Left cardiac atrium (tissue), 4 donors: Measurements from ENCODE around the gene ARHGEF39. TPM values are rescaled to one million over a fixed set of nuclear protein-coding genes. Genes with fewer than 3 reads are reported as not detected.

Experiments used
- ATAC-seq, 2 donors: fragments of 200-7000 bp; cut with Tn5 transposase; one replicate each; pipeline ENCODE4 v1.9.1; 2020; ENCODE audit warnings: mild to moderate bottlenecking in 2 of 2, moderate library complexity in 2 of 2
- DNase-seq: peaks from one replicate; pipeline ENCODE4 v3.0.0-alpha.2; 2020
- intact Hi-C, 2 donors: fragments of 100-400 bp; cut with DNase I; formaldehyde crosslinking; loops; one replicate each; pipeline versions ENCODE4 v1.14.1 to v1.15.1; 2022 to 2023
- long read RNA-seq: library from polyadenylated mRNA; unstranded; transcript quantifications from one replicate; pipeline ENCODE4 v2.0.0, GENCODE V29; 2021
- total RNA-seq, 2 donors: library from RNA; stranded (reverse); fragmentation: NEBNext Ultra II Directional; extraction: Animal tissue kit (Norgen Biotek cat#: 25700); gene quantifications; one replicate each; pipeline ENCODE4 v1.2.1, GENCODE V29; 2021
- donor health status: DM: no; HTN: yes; CAD: no.
- donor health status: DM: no; HTN: yes; CAD: no; lungs with severe emphysema.
- donor health status: DM: yes; HTN: yes; CAD: no.
- donor health status: Dilated cardiomyopathy.

ARHGEF39 gene, protein sequence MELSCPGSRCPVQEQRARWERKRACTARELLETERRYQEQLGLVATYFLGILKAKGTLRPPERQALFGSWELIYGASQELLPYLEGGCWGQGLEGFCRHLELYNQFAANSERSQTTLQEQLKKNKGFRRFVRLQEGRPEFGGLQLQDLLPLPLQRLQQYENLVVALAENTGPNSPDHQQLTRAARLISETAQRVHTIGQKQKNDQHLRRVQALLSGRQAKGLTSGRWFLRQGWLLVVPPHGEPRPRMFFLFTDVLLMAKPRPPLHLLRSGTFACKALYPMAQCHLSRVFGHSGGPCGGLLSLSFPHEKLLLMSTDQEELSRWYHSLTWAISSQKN
- total RNA-seq, result under 1 TPM; 0.18 to 0.84 TPM
- long read RNA-seq, partial matches to known transcripts, result 0 of 1 reads
- long read RNA-seq, other reads (novel, unspliced or antisense), result 1 of 1 reads

DNA sequence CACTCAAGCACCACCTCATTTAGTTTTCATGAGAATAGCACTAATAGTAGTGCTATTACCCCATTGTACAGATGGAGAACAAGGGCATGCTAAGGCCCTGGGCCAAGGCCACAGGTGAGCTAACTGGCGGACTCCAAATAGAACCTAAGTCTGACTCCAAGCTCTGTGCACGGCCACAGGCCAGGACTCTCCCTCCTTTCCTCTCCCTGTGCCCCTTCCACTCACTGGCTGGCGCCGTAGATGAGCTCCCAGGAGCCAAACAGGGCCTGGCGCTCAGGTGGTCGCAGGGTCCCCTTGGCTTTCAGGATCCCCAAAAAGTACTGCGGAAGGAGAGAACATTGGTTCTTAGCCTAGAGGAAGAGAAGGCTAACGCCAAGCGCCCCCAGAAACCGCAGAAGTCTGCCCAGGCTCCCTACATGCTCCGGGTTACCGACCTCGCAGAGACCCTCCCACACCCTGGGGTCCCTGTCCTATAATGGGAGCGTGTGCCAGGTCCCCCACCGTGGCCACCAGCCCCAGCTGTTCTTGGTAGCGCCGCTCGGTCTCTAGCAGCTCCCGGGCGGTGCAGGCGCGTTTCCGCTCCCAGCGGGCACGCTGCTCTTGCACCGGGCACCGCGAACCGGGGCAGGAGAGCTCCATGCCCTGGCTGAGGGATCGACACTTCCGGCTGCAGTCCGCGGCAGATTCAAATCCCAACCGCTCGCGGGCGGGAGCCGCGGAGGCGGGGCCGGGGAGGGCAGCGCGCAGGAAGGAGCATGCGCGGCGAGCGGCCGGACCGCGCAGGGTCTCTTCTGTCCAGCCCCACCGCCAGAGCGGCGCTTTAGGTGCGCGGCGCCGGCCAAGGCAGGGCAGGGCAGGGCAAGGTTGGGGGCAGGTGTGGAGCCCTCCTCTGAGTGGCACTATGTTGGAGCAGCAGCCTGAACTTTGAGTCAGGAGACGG is at the start of gene ARHGEF39:
TSS of gene ARHGEF39 (minus strand) at position 665 of the 940 bp plus-strand sequence. CDS start at position 639, 26 bp downstream.
- peak; percentile 84 for DNase-seq
- intact Hi-C loops, result no loop called here
- peak; percentile 91 to 93 for ATAC-seq

- ATAC-seq (no peak), DNase-seq (no peak)
- intact Hi-C loops, result no loop called here
These were observed 49.1 kb upstream of the ARHGEF39 start for GRCh38 chr9:35714123-35714522.

- intact Hi-C loops, result no loop called here
- ATAC-seq (no peak), DNase-seq (no peak)
These were observed 48.6 kb upstream of the ARHGEF39 start for GRCh38 chr9:35713578-35713977.

DNA sequence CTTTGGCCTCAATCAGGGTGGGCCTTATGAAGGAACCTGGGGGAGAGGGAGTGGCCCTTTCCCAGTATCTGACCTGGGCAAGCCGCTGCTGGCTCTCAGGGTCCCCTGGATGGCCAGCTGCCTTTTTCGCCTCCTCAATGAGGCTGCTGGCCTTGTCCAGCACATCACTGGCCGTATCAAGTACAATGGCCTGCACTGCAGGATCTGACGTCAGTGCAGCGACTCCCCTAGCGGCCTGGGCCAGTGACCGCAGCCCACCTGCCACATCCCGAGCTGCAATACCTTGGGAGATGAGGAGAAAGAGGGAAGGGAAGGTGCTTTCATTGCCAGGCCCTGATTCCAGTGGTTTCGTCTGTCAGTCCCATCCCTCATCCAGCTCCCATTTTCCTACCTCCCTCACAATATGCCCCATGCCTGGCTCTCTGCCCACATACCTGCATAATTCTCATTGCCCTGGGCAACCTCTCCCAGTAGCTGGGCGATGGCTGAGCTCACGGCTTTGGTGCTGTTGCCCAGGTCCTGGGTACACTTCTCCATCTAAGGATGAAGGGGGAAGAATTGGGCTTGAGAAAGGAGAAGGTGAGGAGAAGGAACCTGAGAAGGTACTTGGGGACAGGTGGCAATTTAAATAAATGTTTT is 47.9 kb upstream of the ARHGEF39 start:
- ATAC-seq (no peak), DNase-seq (no peak)
- intact Hi-C loops, result no loop called here

DNA sequence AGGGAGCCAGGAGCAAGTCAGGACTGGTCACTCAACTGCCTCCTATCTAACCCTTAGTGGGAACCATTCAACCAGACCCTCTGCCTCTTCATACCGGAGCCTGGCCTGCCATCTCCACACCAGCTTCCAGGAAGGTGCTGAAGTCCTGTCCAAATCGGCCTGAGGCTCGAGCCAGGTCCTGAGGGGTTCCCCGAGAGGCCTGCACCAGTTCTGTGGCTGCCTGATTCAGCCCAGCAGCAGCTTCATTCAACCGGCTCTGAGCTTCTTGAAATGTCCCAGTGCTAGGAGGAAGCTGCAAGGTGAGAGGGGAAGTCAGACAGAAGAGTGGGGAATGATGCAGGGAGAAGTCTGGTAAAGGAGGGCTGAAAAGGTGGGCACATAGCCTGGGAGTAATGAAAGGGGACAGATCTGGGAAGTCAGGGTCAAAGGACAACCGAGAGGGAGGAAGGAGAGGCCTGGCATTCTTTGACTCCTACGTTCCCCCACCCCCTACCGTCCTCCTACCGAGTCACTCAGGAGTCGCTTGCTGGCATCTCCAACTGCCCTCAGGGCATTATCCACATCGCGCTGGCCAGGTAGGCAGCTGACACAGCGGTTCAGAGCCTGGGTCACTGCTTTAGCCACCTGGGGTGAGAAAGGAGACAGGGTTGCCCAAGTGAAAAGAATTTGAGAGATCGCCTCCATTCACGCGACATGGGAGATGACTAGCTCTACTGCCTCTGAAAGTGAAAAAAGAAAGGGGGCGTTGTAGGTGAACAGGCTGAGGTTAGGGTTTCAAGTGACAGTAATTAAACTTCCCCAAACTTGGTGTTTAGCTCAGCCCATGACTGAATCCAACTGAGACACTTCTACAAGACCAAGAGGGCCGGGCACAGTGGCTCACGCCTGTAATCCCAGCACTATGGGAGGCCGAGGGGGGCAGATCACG is 46.8 kb upstream of the ARHGEF39 start:
- no peak for DNase-seq
- intact Hi-C loops, result no loop called here
- peak in 1 of 2 donors; percentile 8 for ATAC-seq

DNA sequence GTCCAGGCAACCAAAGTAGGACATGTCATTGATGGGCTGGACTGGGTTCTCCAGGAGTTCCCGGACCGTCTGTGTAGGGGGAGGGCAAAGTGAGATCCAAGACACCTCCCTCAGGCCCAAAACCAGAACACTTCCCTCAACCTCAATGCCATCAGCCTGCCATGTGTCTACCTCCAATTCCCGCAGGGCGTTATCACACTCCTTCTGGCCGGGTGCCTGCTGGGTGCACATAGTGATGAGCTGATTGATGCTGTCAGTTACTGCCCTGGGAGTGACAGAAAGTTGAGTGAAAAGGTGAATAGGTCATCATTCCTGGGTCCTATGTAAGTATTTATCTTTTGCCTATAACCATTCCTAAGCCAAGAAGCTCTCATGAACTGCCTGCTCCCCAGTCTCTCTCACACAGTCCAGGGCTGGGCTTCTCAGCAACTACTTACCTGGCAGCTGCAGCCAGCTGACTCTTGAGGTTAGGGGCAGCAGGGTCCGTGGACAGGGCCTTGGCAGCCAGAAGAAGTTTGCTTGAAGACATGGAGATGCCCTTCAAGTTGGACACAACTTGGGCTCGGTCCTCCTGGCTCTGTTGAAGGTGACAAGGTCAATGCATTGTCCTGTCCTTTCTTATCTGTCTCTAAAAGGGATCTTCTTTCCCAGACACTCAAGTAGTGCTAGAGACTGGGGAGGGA is 46.0 kb upstream of the ARHGEF39 start:
- intact Hi-C loops, result no loop called here
- DNase-seq (no peak), ATAC-seq (peak; percentile 23 to 60)

GRCh38 chr9:35708146-35708545 is 43.2 kb upstream of the ARHGEF39 start:
- ATAC-seq (no peak), DNase-seq (no peak)
- intact Hi-C loops, result no loop called here

DNA sequence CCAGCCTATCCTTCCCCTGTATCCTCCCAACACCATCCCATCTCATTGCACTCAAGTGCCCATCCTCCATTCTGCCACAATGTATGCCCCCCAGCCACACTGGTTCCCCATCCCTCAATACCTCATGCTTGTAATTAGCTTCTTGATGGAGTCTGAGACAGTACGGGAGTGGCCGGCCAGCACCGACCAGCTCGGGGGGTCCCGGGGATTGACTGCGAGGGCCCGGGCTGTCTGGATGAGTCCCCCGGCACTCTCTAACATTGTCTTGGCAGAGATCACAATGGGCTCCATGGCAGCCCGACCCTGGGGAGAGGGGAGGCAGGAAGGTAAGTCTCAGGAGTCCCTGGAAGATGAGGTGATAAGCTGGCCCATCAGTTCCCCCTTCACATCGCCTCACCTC is 42.0 kb upstream of the ARHGEF39 start:
- intact Hi-C loops, result no loop called here
- ATAC-seq (no peak), DNase-seq (no peak)

GRCh38 chr9:35705836-35706430 is 40.9 kb upstream of the ARHGEF39 start:
- no peak for DNase-seq
- intact Hi-C loops, result no loop called here
- no peak for ATAC-seq

- DNase-seq (no peak), ATAC-seq (no peak)
- intact Hi-C loops, result no loop called here
These were observed 40.4 kb upstream of the ARHGEF39 start for GRCh38 chr9:35705372-35705771.

DNA sequence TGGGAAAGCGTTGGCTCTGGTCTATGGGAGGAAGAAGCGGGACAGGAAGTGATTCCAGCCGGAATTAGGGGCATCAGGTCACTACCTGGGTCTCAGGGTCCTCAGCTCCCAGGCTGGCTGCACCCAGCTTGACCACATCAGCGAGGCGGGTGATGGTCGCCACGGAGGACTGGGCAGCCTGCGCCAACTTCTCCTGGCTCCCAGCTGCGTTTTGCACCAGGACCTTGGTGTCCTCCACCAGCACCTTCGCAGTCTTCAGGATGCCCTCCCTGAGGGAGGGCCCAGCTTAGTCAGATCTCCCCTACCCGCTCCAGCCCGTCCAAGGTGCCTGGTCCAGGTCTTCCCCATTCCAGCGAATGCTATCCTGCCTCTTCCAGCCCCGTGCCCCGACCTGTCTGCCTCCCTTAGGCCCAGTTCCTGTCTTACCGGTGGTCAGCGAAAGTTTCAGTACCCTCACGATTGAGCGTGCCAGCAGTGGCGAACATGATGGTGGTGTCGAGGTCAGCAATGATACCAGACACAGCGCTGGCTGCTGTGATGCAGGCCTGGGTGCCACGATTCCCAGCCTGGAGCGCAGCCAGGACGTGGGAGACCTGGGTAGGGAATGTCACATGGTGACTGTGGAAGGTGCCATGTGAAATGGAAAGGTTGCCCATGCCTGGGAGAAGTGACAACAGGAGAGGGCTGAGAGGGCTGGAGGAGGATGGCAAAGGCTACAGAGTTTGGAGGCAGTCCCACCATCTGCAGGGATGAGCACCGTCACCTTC is 39.1 kb upstream of the ARHGEF39 start:
- no peak for DNase-seq
- intact Hi-C loops, result no loop called here
- ATAC-seq, result peak; percentile 16

DNA sequence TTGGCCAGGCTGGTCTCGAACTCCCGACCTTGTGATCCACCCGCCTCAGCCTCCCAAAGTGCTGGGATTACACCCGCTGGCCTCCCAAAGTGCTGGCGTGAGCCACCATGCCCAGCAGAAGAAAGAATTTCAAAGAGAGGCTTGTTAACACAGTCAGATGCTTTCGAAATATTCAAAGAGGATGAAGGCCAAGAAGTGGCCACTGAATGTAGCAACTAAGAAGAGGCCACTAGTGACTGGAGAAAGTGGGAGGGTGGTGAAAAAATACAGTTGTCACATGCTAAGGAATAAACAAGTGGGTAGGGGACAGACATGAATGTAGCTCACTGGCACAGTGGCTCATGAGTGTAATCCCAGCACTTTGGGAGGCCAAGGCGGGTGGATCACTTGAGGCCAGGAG is 37.7 kb upstream of the ARHGEF39 start:
- ATAC-seq, result no peak
- no peak for DNase-seq
- intact Hi-C loops, result no loop called here

GRCh38 chr9:35700942-35701341 is 35.9 kb upstream of the ARHGEF39 start:
- ATAC-seq, result peak; percentile 26 to 72
- intact Hi-C loops, result no loop called here

DNA sequence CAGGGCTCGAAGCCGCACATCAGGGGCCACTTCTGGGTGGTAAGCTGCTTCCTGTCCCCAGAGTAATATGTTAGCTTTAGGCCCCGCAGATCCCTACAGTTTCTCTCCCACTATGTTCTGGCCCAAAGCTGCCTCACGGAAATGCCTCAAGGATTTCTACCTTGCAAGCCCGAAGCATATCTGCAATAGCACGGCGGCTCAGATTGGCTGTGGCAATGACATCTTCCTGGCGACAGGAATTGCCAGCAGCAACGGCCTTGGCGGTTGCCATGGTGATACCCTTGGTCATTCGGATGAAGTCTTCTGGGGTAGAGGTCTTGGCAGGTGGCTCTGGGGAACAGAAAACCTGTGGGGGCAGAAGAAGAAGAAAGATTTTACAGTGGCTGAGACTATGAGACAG is 35.0 kb upstream of the ARHGEF39 start:
- ATAC-seq (no peak), DNase-seq (no peak)
- intact Hi-C loops, result no loop called here

More at GRCh38 chr9:35700942-35701341, 35.9 kb upstream of the ARHGEF39 start:
- no peak for DNase-seq

DNA sequence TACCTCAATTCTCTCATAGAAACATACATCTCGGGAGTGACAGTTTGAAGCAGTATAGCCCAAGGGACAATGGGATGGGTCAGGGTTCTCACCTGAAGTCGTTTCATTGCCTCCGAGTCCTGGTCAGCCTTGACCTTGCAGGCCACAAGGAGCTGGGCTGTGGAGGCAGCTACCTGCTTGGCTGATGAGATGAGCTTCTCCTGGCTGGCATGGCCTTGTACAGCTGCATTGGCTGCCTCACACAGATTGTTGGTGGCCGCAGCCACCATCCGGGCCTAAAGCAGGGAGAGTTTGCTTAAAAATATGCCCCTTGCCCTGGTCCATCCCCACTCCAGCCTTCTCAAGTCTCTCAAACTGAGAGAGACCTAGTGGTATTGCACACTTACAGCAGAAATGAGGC is 33.2 kb upstream of the ARHGEF39 start:
- intact Hi-C loops, result no loop called here
- DNase-seq, result no peak

GRCh38 chr9:35697486-35697885 is 32.5 kb upstream of the ARHGEF39 start:
- DNase-seq, result no peak
- ATAC-seq, result peak in 1 of 2 donors; percentile 8
- intact Hi-C loops, result no loop called here

More for the DNA sequence above, 33.2 kb upstream of the ARHGEF39 start:
- ATAC-seq, result no peak
